ENCODE data around the gene NUDT2. TPM values are rescaled to one million over a fixed set of nuclear protein-coding genes. Genes with fewer than 3 reads are reported as not detected.
"Not testable (repeated sequence)": the region's sequence is repeated elsewhere in the genome, so short reads cannot be mapped to it uniquely, and the experiment has no call there.

Gene NUDT2
- total RNA-seq, 1 donor from 2014 or later, result 27.6 TPM

- intact Hi-C loops (cut with micrococcal nuclease), result loop anchor here (10.0 kb wide), 1 partner anchor 170 kb away; no protein-coding TSS in a partner anchor
These were observed 5.0 kb downstream of the NUDT2 start for GRCh38 chr9:34334337-34334824.

DNA sequence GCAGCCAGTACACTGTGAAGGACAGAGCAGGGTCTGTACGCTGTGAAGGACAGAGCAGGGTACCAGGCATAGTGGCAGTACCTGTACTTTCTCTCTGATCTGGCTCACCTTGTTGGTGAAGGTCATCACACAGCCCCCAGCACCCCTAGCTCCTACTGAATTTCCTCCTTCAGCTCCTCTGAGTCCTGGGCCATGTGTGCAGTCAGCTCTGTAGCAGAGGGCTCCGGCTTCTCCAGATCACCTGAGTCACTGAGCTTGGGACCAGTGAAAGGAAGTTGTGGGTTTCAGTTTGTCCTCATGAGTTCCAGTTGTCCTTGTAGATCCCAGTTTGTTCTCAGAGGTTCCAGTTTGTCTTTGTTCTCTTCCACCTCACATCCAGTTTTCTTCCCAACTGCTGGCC is 5.5 kb downstream of the NUDT2 start:
- intact Hi-C loops (cut with micrococcal nuclease), result loop anchor here (10.0 kb wide), 1 partner anchor 170 kb away; no protein-coding TSS in a partner anchor

DNA sequence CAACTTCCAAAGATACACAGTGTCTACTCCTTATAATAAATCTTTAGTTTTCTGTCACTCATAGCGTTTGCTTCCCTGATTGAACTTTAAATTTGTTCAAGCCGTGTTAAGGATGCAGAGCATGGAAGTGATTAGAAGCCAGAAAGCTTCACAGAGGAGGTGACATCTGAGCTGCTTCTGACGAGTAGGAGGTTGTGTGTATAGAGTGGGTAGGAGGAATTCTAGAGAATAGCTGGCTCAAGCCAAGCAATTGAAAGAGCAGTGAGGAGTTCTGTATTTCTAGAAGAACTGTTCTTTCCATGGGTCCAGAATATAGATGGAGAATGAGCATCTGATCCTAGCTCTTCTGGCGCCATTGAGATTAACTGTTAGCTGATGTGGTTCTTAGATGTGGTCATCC is 6.0 kb downstream of the NUDT2 start:
- intact Hi-C loops (cut with micrococcal nuclease), result loop anchor here (10.0 kb wide), 1 partner anchor 169 kb away; no protein-coding TSS in a partner anchor

GRCh38 chr9:34337403-34337802 is 8.0 kb downstream of the NUDT2 start:
- intact Hi-C loops (cut with micrococcal nuclease), result loop anchor here (10.0 kb wide), 1 partner anchor 167 kb away; no protein-coding TSS in a partner anchor

DNA sequence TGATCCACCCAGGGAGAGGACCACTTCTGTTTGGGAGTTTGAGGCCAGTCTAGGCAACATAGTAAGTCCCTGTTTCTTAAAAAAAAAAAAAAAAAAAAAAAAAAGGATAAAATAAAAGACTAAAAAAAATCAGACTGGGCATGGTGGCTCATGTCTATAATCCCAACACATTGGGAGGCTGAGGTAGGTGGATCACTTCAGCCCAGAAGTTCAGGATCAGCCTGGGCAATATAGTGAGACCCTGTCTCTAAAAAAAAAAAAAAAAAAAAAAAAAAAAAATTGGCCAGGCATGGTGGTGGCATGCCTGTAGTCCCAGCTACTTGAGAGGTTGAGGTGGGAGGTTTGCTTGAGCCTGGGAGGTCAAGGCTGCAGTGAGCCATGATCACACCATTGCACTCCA is 8.7 kb downstream of the NUDT2 start:
- intact Hi-C loops (cut with micrococcal nuclease), result loop anchor here (10.0 kb wide), 1 partner anchor 167 kb away; no protein-coding TSS in a partner anchor

- intact Hi-C loops (cut with micrococcal nuclease), result loop anchor here (10.0 kb wide), 1 partner anchor 166 kb away; no protein-coding TSS in a partner anchor
These were observed 9.5 kb downstream of the NUDT2 start for GRCh38 chr9:34338665-34339385.

DNA sequence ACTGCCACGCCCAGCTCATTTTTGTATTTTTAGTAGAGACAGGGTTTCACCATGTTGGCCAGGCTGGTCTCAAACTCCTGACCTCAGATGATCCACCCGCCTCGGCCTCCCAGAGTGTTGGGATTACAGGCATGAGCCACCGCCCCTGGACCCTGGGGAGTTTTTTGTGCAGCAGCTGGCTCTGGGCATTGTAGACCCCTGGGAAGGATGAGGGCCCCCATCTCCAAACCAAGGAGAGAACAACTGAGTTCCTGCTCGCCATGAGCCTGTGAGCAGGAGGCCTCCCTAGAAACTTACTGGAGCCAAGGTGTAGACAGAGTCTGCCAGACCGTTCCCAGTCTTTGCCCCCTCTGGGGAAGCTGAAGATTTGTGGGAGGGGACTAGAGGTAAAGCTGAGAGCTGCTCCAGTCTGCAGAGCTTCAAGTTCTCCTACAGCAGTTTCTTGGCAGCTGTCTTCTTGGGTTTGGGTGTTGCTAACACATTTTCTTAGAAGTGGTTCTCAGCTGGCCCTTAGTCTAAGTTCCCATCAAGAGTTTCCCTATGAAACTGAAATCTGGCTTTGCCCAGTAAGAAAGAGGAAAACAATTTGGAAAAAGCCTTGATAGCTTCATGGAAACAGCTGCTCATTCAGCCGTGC is 12.4 kb downstream of the NUDT2 start:
- intact Hi-C loops (cut with micrococcal nuclease), result no loop called here

DNA sequence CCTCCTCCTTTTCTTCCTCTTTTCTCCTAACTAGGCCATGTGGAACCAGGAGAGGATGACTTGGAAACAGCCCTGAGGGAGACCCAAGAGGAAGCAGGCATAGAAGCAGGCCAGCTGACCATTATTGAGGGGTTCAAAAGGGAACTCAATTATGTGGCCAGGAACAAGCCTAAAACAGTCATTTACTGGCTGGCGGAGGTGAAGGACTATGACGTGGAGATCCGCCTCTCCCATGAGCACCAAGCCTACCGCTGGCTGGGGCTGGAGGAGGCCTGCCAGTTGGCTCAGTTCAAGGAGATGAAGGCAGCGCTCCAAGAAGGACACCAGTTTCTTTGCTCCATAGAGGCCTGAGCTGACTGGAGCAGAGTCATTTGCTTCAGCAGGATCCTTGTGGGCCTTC is 13.7 kb downstream of the NUDT2 start:
- intact Hi-C loops (cut with micrococcal nuclease), result no loop called here

GRCh38 chr9:34343605-34344004 is 14.2 kb downstream of the NUDT2 start:
- intact Hi-C loops (cut with micrococcal nuclease), result no loop called here

DNA sequence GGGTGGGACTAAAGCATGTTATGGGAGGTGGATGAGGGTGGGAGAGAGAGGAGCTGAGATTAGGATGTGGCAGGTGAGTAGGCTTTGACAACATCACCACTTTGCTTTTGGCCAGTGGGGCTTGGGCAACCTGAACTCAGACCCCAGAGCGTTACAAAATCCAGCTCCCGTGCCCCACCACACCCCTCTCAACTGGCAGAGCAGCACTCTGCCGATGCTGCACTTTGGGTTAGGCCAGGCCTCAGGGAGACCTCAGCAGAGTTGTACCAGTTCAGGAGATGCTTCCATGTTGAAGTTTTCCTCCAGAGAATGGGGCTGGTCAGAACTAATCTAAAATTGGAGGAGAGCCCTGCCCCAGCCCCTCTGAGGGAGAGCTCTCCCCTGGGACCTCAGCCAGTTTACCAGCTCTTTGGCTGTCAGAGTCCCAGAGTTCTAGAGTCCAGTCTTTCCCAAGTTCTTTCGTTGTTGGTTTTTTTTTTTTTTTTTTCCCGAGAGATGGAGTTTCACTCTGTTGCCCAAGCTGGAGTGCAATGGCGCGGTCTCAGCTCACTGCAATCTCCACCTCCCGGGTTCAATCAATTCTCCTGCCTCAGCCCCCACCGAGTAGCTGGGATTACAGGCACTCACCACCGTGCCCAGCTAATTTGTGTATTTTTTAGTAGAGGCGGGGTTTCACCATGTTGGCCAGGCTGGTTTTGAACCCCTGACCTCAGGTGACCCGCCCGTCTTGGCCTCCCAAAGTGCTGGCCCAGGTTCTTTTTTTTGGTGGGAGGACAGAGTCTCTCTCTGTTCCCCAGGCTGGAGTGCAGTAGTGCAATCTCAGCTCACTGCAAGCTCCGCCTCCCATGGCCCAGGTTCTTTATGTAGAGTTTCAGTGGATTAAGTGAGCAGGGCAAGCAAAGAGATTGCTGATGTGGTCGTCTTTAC is 17.8 kb downstream of the NUDT2 start:
- intact Hi-C loops (cut with micrococcal nuclease), result no loop called here

DNA sequence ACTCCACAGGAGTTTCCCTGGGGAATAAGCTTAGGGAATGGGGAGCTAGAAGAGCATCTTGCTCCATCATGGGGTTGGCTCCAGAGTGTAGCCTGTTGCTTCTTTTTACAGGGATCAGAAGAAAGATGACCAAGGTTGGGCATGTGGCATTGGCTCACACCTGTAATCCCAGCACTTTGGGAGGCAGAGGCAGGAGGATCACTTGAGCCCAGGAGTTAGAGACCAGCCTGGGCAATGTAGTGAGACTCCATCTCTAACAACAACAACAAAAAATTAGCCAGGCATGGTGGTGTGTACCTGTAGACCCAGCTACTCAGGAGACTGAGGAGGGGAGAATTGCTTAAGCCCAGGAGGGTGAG is 18.4 kb downstream of the NUDT2 start:
- intact Hi-C loops (cut with micrococcal nuclease), result no loop called here

DNA sequence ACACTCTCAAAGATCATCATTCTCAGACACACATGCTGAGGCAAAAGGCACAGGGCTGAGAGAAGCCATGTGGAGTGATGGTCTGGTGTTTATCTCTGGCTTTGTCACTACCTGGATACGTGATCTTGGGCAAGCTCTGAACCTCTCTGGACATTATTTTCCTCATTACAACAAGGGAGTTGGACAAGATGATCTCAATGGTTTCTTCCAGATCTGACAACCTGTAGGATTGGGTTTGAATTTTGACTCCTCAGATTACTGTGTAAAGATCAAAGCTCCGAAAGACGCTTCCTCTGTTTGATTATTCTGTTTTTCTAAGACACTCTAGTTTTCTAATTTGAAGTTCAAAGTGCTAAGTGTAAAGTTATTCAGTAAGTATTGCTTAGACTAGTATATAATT is 20.0 kb downstream of the NUDT2 start:
- intact Hi-C loops (cut with micrococcal nuclease), result no loop called here

- intact Hi-C loops (cut with micrococcal nuclease), result not testable (repeated sequence)
These were observed 22.8 kb downstream of the NUDT2 start for GRCh38 chr9:34352122-34352652.

DNA sequence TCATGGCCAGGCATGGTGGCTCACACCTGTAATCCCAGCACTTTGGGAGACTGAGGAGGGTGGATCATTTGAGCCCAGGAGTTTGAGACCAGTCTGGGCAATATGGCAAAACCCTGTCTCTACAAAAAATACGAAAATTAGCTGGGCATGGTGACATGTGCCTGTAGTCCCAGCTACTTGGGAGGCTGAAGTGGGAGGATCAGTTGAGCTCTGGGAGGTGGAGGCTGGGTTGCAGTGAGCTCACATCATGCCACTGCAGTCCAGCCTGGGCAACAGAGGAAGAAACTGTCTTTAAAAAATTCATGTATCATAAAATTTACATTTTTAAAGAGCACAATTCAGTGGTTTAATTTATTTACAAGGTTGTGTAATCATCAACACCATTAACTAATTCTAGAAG is 23.6 kb downstream of the NUDT2 start:
- intact Hi-C loops (cut with micrococcal nuclease), result not testable (repeated sequence)

DNA sequence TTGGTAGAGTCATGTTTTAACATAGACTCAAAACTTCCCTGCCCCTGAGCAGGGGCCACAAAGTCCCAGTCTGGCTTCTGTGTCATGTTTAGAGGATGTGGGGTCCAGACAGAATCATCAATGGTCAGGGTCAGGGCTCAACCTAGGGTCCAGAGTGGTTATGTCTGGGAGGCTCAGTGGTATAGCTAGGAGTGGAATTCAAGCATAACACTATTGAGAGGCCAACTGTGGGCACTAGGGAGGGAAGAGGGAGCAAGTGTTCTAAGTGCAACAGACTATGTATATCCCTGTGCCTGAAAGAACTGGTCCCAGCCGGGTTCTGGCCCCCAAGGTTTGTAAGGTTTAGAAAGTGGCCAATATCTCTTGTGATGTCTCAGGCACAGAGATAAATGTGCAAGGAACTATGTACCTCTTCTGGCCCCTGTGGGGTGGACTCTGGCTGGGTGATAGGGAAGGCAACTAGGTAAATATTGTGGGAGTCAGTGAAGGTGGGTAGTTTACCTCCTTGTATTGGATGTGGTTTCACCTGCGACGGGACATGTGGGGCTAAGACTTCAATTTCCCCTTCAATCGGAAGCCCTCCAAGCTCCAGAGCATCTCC is 33.3 kb downstream of the NUDT2 start:
- intact Hi-C loops (cut with micrococcal nuclease), result no loop called here

- intact Hi-C loops (cut with micrococcal nuclease), result no loop called here
These were observed 34.4 kb downstream of the NUDT2 start for GRCh38 chr9:34363619-34364351.

GRCh38 chr9:34365282-34365681 is 35.9 kb downstream of the NUDT2 start:
- intact Hi-C loops (cut with micrococcal nuclease), result no loop called here

DNA sequence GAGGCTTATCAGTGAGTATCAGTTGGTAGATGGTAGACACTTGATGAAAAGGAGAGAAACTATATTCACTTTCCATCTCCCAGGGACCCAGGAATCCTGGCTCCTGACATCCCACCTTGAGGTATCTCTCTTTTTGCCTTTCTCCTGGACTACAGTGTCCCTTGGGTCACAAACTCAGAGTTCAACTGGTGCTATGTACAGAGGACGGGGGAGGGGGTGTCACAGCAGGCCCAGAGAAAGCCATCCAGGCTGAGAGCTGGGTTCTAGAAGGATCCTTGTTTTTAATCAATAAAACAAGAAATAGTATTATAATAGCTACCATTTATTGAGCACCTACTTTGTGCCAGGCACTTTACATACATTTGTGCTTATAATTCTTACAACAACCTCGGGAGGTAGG is 37.0 kb downstream of the NUDT2 start:
- intact Hi-C loops (cut with micrococcal nuclease), result no loop called here

- intact Hi-C loops (cut with micrococcal nuclease), result not testable (repeated sequence)
These were observed 38.5 kb downstream of the NUDT2 start for GRCh38 chr9:34367751-34368410.

GRCh38 chr9:34368796-34369195 is 39.4 kb downstream of the NUDT2 start:
- intact Hi-C loops (cut with micrococcal nuclease), result not testable (repeated sequence)

Measured in T-helper 2 cell treated with Interferon-gamma antibody and Interleukin-4, amounts not matched to agents 100 ng/mL and 5 ng/mL, for 36 hours (primary cell).